Measurements from ENCODE around the gene SMARCA2.
A peak's percentile ranks its signal among the peaks of the same experiment; 100 is the strongest.

The SMARCA2 gene

GRCh38 chr9:2014696-2015580 is at the start of gene SMARCA2:
Gene SMARCA2, plus strand, starts transcription at chr9:2015347. Its CDS starts 13,676 bp downstream, at chr9:2029023.
- peak; percentile 96 for DNase-seq

GRCh38 chr9:1966725-1967366 is 48.3 kb upstream of the SMARCA2 start:
- DNase-seq, result no peak

- DNase-seq, result no peak
Measured at GRCh38 chr9:1969160-1969559, 46.0 kb upstream of the SMARCA2 start.

- no peak for DNase-seq
Measured at GRCh38 chr9:1969898-1970297, 45.2 kb upstream of the SMARCA2 start.

- no peak for DNase-seq
Measured at GRCh38 chr9:1972672-1973071, 42.5 kb upstream of the SMARCA2 start.

GRCh38 chr9:1977026-1977425 is 38.1 kb upstream of the SMARCA2 start:
- no peak for DNase-seq

- no peak for DNase-seq
Measured at GRCh38 chr9:1978941-1979340, 36.2 kb upstream of the SMARCA2 start.

GRCh38 chr9:1979741-1980367 is 35.3 kb upstream of the SMARCA2 start:
- DNase-seq, result no peak

GRCh38 chr9:1980387-1980786 is 34.8 kb upstream of the SMARCA2 start:
- no peak for DNase-seq

- no peak for DNase-seq
Measured at GRCh38 chr9:1982074-1982473, 33.1 kb upstream of the SMARCA2 start.

- no peak for DNase-seq
Measured at GRCh38 chr9:1986341-1986740, 28.8 kb upstream of the SMARCA2 start.

GRCh38 chr9:1989500-1989899 is 25.6 kb upstream of the SMARCA2 start:
- no peak for DNase-seq

- no peak for DNase-seq
Measured at GRCh38 chr9:1994180-1994579, 21.0 kb upstream of the SMARCA2 start.

- DNase-seq, result no peak
Measured at GRCh38 chr9:1995084-1995483, 20.1 kb upstream of the SMARCA2 start.

- DNase-seq, result no peak
Measured at GRCh38 chr9:1996156-1996555, 19.0 kb upstream of the SMARCA2 start.

- DNase-seq, result no peak
Measured at GRCh38 chr9:1997646-1998045, 17.5 kb upstream of the SMARCA2 start.

GRCh38 chr9:1998111-1998510 is 17.0 kb upstream of the SMARCA2 start:
- no peak for DNase-seq

GRCh38 chr9:2000314-2000713 is 14.8 kb upstream of the SMARCA2 start:
- no peak for DNase-seq

- no peak for DNase-seq
Measured at GRCh38 chr9:2008372-2008771, 6.8 kb upstream of the SMARCA2 start.

- no peak for DNase-seq
Measured at GRCh38 chr9:2012347-2012746, 2.8 kb upstream of the SMARCA2 start.

GRCh38 chr9:2013743-2014475 is 1.2 kb upstream of the SMARCA2 start:
- DNase-seq, result no peak

- DNase-seq, result peak; percentile 62
Measured at GRCh38 chr9:2015581-2016407, 647 bp downstream of the SMARCA2 start.

Measured in activated CD4-positive, CD25-positive, alpha-beta regulatory T cell treated with anti-CD3 and anti-CD28 coated beads, Interleukin-2, amount 50 U/mL, for 72 hours (primary cell).